ENCODE measurements around the gene PPM1F. TPM values are rescaled to one million over a fixed set of nuclear protein-coding genes. Genes with fewer than 3 reads are reported as not detected.

PPM1F gene
- total RNA-seq, 1 donor from 2014 or later: 22.7 TPM

DNA sequence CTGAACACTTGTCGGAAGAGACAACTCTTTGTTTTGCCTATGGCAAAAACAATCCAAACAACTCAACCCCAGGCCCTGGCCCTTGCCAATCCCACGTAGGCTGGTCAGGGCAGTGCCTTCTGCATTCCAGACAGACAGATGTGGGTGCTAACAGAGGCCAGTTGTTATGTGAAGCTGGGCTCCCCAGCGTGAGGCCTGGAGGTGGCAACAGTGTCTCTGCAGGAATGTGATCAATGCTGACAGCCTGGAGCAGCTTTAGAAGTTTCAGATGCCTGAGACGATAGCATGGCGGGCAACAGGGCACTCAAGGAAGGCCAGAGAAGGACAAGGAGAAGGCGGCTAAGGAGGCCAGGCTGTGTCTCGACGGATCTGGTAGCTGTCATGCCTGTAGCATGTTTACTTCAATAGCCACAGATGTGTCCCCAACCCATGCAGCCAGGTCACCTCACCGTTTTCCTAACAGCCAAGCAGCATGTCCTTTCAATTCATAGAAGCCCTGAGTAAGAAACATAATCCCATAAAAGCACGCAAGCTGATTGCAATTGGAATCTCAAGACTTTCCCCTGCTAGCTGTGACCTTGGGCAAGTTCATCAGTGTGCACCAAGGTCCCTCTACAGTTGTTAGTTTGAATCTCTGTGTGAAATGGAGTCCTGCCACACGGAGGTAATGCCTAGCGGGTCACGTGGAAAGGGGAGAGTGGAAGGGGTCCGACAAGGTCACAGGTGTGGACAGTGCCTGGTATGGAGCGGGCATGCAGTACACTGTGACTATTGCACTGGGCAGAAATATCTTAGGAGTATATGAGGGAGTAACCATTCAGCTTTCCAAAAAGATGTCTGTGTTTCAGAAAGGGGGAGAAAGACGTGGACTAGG lies 14.2 kb upstream of the PPM1F start:
- Mint-ChIP-seq H3K4me1 (ENCODE audit: low read depth) (no peaks in the 10 kb centered on the region), H3K9me3 (ENCODE audit: low read depth) (no peaks in the 10 kb centered on the region), H3K36me3 (ENCODE audit: insufficient read depth) (peaks cover 28% of the 10 kb centered on the region), H3K27me3 (no peaks in the 10 kb centered on the region), H3K4me3 (ENCODE audit: low read depth) (no peak overlapping the region), H3K27ac (no peak overlapping the region)
- TF ChIP-seq, protein P1, sequence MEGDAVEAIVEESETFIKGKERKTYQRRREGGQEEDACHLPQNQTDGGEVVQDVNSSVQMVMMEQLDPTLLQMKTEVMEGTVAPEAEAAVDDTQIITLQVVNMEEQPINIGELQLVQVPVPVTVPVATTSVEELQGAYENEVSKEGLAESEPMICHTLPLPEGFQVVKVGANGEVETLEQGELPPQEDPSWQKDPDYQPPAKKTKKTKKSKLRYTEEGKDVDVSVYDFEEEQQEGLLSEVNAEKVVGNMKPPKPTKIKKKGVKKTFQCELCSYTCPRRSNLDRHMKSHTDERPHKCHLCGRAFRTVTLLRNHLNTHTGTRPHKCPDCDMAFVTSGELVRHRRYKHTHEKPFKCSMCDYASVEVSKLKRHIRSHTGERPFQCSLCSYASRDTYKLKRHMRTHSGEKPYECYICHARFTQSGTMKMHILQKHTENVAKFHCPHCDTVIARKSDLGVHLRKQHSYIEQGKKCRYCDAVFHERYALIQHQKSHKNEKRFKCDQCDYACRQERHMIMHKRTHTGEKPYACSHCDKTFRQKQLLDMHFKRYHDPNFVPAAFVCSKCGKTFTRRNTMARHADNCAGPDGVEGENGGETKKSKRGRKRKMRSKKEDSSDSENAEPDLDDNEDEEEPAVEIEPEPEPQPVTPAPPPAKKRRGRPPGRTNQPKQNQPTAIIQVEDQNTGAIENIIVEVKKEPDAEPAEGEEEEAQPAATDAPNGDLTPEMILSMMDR (IDR thresholded peaks at IDR 0.05; ENCODE audit: unreplicated experiment): no peak
- no peak for DNase-seq (ENCODE audit: low spot score, unreplicated experiment)

DNA sequence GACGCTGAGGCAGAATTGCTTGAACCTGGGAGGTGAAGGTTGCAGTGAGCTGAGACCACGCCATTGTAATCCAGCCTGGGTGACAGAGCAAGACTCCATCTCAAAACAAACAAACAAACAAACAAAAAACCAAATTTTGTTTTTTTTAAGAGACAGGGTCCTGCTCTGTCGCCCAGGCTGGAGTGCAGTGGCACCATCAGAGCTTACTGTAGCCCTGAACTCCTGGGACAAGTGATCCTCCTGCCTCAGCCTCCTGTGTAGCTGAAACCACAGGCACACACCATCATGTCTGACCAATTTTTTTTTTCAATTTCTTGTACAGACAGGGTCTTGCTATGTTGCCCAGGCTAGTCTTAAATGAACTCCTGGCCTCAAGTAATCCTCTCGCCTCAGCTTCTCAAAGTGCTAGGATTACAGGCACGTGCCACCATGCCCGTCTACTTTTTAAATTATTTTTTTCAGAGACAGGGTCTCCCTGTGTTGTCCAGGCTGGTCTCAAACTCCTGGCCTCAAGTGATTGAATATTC lies 13.2 kb upstream of the PPM1F start:
- Mint-ChIP-seq H3K9me3 (ENCODE audit: low read depth) (no peaks in the 10 kb centered on the region), H3K4me3 (ENCODE audit: low read depth) (no peak overlapping the region), H3K36me3 (ENCODE audit: insufficient read depth) (peaks cover 25% of the 10 kb centered on the region), H3K4me1 (ENCODE audit: low read depth) (no peaks in the 10 kb centered on the region), H3K27me3 (no peaks in the 10 kb centered on the region), H3K27ac (no peak overlapping the region)
- TF ChIP-seq, protein P1 (IDR thresholded peaks at IDR 0.05; ENCODE audit: unreplicated experiment): no peak
- no peak for DNase-seq (ENCODE audit: low spot score, unreplicated experiment)

DNA sequence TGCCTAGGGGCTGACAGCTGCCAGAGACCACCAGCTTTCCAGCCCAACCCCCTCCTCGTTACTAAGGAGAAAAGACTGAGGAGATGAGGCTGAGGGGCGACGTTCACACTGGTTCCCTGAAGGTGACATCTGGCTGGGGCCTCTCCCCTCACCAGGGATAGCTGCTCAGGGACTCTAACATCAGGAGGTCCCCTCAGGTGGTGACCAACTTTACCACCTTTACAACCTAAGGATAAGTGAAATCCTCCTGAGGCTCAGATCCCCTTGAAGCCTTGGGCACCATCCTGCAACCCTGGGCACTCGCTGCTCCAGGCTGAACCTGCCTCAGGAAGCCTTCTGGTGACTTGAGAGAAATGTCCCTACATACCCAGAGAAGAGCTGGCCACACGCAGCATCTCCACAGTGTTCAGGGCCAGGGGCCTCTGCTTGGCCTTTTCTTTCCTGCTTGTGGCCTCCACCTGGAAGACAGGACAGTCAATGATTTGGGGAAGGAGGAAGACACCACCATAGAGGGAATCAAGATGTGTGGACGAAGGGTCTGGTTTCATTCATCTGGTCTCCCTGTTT lies 12.4 kb upstream of the PPM1F start:
- Mint-ChIP-seq H3K9me3 (ENCODE audit: low read depth) (no peaks in the 10 kb centered on the region), H3K27me3 (no peaks in the 10 kb centered on the region), H3K27ac (no peak overlapping the region), H3K36me3 (ENCODE audit: insufficient read depth) (peaks cover 22% of the 10 kb centered on the region), H3K4me3 (ENCODE audit: low read depth) (no peak overlapping the region), H3K4me1 (ENCODE audit: low read depth) (no peaks in the 10 kb centered on the region)
- TF ChIP-seq, protein P1 (IDR thresholded peaks at IDR 0.05; ENCODE audit: unreplicated experiment): no peak
- DNase-seq (ENCODE audit: low spot score, unreplicated experiment): no peak

DNA sequence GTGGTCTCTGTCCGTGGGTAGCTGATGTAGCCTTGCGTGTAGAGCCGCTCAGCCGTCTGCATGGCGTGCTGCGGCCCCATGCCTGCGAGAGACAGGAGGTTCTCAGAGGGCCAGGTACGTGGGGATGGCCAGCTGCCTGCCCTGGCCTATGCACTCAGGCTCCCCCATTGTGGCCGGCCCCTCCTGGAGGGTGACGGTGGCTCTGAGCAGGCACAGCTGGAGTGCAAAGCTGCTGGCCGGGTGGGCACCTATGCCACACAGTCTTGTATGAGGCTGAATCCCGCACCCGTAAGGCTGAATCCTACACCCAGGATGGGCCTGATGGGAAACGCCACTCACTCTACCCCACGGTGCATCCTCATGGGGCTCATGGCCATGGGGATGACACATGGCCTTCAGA lies 11.6 kb upstream of the PPM1F start:
- TF ChIP-seq, protein P1 (IDR thresholded peaks at IDR 0.05; ENCODE audit: unreplicated experiment): no peak
- Mint-ChIP-seq H3K4me1 (ENCODE audit: low read depth) (no peaks in the 10 kb centered on the region), H3K27ac (no peak overlapping the region), H3K9me3 (ENCODE audit: low read depth) (no peaks in the 10 kb centered on the region), H3K4me3 (ENCODE audit: low read depth) (no peak overlapping the region), H3K27me3 (no peaks in the 10 kb centered on the region), H3K36me3 (ENCODE audit: insufficient read depth) (peaks cover 22% of the 10 kb centered on the region)
- DNase-seq (ENCODE audit: low spot score, unreplicated experiment): no peak

DNA sequence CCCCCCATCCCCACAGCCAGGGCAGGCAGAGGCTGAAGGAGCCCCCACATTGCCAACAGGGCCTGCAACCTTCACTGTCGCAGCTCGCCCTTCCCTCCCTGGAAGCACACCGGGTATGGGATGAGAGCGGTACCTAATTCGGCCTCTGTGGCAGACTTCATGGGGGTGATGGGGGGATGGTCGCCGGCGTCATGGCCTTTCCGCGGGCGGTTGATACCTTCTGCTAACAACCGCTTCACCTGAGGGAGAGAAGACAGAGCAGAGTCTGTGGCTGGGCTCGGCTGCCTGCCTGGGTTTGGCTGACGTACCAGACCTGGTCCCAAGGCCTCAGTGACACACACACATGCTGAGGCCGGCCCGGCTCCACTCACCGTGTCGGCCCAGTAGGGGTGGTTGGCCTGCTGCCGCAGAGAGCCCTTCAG lies 11.2 kb upstream of the PPM1F start:
- no peak for DNase-seq (ENCODE audit: low spot score, unreplicated experiment)
- Mint-ChIP-seq H3K4me1 (ENCODE audit: low read depth) (no peaks in the 10 kb centered on the region), H3K36me3 (ENCODE audit: insufficient read depth) (peaks cover 20% of the 10 kb centered on the region), H3K27ac (no peak overlapping the region), H3K4me3 (ENCODE audit: low read depth) (no peak overlapping the region), H3K27me3 (no peaks in the 10 kb centered on the region), H3K9me3 (ENCODE audit: low read depth) (no peaks in the 10 kb centered on the region)
- TF ChIP-seq, protein P1 (IDR thresholded peaks at IDR 0.05; ENCODE audit: unreplicated experiment): no peak
